ENCODE results near the gene GSS.

GSS gene

GRCh38 chr20:34976286-34976685 lies 20.7 kb upstream of the GSS start:
- DNase-seq: no peak

GRCh38 chr20:34974246-34974645 lies 18.6 kb upstream of the GSS start:
- DNase-seq: no peak

GRCh38 chr20:34971561-34972235 lies 16.1 kb upstream of the GSS start:
- DNase-seq: no peak

DNA sequence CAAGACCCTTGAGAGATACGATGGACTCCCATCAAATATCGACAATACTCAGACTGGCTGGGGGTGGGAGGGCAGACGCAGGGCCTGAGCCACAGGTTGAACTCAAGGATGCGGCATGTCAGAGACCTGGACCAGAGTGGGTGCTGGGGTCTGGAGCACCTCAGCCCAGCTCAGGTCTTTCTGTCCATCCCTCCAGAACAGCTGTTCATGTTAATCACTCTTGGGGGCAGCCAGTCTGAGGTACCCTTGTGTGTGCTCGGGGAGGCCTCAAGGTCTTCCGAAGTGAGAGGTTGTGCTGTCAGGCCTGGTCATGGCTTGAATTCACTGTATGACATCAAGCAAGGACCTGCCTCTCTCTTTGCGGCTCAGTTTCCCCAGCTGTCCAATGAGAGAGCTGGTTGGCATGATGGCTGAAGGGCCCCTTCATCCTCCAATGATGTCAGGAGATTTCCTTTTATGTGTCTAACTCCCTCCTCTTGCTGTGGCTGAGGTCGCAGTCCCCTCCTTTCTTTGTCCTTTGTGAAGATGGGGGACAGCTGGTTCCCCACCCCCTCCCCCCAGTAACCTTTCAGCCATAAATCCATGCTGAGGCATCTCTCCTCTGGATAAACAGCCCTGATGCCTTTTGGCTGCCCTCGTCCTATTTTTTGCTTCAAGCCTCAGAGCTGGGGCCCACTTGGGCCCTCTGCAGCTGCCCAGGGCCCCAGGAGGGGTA lies 15.4 kb upstream of the GSS start:
- no peak for DNase-seq

DNA sequence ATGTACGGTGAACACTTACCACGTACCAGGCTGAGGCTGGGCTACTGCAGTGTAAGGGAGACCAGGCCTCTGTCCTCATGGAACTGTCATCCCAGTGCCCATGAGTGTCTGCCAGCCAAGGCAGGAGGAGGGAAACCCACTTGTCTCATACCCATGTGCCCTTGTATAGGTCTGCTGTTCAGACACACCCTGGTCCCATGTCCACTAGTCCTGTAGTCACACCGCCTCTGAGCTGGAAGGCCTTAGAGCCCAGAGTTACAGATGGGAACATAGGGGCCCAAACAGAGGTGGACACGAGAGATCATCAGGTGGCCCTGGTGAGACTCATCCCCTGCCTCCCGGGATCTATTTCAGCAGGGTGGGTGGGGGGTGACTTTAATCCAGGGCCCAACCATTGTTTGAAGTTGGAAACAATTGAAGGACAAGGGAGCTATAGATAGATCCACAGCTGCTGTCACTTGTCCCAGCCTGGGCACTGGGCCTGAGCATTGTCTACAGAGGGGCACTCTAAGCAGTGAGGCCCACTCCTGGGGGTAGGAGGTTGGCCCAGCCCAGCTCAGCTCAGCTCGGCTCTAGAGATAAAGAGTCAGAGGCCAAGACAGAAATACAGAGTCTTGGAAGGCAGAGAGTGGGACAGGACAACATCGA lies 14.7 kb upstream of the GSS start:
- no peak for DNase-seq

DNA sequence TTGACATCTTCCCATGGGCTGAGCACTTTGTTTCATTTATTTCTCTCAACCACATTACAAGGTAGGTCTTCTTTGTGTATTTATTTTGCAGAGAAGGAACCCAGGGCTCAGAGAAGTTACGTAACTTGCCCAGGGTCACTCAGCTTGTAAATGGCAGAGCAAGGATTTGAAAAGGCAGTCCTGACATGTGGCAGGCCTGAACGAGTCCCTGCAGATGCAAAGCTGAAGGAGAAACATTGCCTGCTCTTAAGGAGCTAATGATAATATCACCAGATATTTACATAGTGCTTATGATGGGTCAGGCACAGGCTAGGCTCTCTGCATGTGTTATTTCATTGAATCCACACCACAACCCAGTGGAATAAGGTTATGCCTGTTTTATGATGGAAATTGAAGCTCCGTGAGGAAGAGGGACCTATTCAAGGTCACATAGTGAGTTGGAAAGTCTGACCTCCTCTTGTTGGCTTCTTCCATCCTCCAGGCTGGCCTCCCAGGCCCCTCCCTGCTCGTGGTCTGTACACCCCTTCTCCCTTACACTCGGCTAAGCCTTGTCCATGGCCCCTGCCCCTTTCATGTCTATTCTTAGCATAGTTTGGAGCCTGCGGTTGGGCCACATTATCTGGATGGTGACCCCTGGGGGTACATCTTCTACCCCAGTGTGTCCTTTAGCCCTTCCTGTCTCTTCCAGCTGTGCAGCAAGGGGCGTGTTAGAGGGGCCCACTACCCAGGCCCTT lies 12.6 kb upstream of the GSS start:
- no peak for DNase-seq

DNA sequence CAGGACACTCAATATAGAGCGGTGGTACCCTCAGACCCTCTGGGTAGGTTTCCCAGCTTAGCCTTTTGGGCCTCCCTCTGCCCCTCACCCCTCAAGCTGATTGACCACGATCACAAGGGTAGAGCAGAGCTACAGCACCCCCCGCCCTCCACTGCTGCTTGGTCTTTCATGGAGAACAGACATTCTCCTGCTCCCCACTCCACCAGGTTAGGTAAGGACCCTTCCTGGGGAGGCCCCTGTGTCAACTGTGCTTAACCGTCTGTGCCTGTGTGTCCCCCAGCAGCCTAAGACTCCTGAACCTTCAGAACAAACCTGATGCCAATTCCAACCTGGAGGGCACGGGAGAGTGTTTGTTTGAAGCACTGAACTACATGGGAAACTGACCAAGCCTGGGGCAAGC lies 11.8 kb upstream of the GSS start:
- no peak for DNase-seq

DNA sequence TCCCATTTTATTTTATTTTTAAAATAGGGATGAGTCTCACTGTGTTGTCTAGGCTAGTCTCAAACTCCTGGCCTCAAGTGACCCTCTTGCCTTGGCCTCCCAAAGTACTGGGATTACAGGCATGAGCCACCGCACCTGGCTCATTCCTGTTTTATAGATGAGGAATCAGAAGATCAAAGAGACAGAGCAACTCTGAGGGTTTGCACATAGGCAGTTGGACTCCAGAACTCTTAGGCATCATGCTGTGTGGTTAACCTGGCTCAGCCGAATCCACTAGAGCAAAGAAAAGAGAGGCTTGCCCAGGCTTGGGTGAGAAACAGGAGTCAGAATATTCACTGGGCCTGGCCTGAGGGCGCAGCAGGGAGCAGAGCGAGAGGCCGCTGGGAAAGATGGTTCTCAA lies 9.4 kb upstream of the GSS start:
- DNase-seq: no peak

DNA sequence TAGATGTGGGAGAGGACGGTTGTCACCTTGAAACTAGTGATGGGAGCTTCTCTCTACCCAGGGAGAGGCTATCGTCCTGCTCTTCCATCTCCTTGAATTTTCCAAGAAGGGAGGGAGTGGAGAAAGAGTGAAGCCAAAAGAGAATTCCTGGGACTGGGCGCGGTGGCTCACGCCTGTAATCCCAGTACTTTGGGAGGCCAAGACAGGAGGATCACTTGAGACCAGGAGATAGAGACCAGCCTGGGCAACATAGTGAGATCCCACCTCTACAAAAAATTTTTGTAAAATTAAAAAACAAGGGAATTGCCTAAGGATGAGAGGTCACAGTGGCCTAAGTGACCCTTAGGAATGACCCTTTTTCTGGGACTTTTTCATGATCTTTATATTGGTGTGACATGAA lies 8.9 kb upstream of the GSS start:
- no peak for DNase-seq

DNA sequence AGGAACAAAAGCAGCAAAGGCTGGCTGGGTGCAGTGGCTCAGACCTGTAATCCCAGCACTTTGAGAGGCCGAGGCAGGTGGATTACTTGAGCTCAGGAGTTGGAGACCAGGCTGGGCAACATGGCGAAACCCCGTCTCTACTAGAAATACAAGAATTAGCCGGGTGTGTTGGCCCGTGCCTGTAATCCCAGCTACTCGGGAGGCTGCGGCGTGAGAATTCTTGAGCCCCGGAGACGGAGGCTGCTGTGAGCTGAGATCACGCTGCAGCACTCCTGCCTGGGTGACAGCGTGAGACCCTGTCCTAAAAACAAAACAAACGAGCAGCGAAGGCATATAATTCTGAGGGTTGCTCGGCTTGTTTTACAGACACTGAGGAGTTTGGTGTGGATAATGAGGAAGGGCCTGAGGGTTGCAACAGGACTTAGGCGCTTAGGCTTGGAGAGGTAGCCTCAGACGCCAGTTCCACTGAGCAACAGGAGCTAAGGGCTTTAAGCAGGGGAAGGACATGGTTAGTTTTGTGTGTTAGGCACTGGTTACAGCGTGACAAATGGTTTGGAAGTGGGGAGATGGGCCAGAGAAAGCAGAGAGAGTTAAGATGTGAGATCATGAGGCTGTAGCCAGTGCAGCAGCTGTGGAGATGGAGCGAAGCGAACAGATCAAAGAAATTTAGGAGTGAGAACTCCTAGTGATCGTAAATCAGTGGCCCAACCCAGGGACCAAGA lies 1.3 kb upstream of the GSS start:
- DNase-seq: no peak

GRCh38 chr20:34956041-34956458 lies 444 bp upstream of the GSS start:
- no peak for DNase-seq

DNA sequence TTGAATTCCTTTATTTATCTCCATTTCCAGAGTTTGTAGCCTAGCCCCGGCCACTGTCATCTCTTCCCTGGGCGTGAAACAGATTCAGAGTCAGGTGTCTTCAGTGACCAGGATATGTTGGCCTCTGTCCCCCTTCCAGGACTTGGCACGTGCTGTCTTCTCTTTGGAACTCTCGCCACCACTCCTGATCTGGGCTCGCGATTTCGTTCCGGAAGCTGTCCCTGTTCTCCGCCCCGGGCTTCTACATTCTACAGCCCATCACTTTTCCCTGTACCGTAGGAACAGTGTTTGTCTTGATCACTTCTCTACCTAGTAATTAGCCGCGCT lies 739 bp downstream of the GSS start:
- DNase-seq: no peak

DNA sequence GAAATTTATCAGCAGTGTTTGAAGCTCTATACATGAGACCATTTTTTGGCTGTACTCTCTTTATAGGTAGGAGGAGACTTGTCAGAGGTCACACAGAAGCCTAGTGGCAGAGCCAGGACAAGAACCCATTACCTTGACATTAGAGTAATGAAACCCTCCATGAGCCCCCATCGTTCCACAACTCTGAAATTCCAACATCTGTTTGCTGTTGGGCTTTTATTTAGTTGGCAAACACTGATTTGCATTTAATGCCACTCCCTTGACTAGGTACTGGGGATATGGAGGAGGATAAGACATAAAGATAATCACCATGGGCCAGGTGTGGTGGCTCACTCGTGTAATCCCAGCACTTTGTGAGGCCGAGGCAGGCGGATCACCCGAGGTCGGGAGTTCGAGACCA lies 1.6 kb downstream of the GSS start:
- no peak for DNase-seq

DNA sequence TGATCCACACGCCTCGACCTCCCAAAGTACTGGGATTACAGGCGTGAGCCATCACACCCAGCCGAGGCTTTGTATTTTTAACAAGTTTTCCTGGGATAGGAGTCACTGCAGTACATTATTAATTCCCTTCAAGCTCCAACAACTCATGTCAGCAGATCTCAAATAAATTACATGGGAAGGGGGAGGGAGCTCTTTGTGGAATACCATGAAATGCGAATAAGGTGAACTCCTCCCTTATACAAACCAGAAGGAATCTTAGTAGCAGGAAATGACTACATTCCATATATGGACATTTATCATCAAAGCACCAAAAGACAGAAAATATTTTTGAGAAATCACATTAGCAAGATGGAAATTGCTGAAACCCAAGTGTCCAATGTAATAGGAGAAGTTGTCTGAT lies 2.9 kb downstream of the GSS start:
- DNase-seq: no peak

- no peak for DNase-seq
These were observed 4.0 kb downstream of the GSS start for GRCh38 chr20:34951652-34952051.

GRCh38 chr20:34951252-34951651 lies 4.4 kb downstream of the GSS start:
- no peak for DNase-seq

DNA sequence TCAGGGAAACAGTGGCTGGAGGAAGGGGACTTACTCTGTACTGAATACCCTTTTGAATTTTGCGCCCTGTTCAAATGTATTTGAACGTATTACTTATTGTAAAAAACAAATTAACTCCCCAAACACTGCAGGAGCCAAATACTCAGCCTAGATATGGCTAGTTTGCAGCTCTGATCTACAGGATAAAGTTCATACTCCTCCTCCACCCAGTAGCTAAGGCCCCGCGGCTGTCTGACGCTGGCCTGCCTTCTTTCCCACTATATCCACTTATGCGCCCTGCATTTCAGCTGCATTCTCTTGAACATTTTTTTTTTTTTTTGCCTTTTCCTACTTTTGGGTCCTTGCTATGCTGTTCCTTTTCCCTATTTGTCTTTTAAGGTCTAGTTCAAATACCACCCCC lies 6.5 kb downstream of the GSS start:
- DNase-seq: no peak

- peak; percentile 9 for DNase-seq
These were observed 7.6 kb downstream of the GSS start for GRCh38 chr20:34948030-34948429.

DNA sequence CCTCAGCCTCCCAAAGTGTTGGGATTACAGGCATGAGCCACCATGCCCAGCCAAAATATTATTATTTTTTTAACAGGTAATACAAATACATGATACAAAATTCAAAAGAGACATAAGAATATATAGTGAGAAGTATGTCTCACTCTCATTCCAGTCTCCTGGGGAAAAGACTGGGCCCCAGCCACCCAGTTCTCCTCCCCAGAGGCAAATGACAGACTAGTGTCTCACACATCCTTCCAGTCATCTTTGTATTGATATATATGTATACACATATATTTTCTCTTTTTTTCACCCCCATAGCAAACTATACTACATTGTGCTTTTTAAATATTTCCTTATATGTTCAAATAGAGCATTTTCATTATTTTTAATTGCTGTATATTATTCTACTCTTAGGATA lies 8.3 kb downstream of the GSS start:
- DNase-seq: no peak

- no peak for DNase-seq
These were observed 8.9 kb downstream of the GSS start for GRCh38 chr20:34946661-34947060.

DNA sequence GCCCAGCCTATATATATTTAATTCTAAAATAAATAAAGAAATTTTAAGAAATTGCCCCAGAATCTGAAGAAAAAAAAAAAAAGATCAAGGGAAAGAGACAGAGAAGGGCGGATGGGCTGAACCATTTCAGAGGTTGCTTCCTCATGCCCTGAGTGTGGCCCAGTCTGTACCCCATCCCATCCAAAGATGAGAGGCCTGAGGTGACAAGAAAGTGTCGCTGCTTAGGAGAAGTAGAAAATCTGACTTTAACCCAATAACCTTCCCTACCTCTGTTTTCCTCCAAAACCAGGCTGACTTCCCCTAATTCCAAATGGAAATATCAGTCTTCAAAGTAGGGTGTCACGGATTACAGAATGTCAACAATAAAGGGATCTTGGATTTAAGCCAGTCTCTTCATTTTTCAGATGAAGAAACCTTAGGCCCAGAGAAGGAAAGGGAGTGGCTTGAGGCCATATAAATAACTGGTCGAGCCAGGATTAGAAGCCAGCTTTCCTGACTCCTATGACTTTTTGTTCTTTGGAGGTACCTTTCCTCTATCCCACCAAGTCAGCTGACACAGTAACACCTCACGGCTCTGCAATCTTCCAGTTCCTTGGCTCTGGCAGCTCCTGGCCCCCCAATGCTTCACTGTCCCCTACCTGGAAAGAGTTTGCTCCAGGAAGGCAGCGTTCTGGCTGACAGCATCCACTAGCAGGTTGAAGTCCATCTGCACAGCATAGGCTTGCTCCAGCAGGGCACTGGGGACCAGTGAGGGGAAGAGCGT lies 10.1 kb downstream of the GSS start:
- DNase-seq: no peak

DNA sequence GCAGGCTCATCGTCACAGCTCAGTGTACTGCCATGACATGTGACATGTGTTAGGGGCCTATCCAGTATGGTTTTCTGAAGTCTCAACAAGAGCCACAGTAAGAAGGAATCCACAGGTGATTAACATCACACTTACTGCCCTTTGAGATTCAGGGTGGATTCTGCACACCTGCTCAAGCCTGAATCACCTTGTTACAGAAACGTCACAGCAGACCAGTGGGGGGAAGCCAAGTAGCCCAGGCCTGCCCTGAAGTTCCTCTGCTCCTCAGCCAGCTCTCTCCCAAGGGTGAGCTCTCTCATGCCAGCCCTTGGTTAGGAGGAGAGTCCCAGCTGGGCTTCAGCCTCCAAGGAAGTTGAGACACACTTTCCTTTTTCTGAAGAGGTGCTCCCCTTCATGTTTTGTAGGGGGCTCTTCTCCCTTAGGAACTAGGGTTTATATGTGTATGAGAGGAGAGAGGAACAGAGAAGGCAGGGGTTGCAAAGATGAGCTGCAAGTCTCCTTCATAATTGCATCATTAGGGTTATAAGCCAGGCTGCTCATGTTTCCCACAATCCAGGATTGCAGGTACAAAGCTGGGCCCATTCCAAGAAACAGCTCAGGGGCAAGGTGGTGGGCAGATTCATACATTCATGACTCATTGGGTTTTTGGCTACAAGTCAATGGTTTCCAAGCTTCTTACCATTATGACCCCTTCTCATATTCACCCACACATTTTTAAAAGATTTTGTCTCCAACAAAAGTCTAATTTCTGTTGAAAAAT lies 11.6 kb downstream of the GSS start:
- DNase-seq: no peak

Measured in activated CD4-positive, alpha-beta T cell treated with anti-CD3 and anti-CD28 coated beads, Interleukin-2, Interleukin-6, amounts not matched to agents 100 ng/mL and 50 ng/mL, durations not matched to agents 16 hours and 8 hours (primary cell).